ENCODE measurements around the gene CHL1. TPM values are rescaled to one million over a fixed set of nuclear protein-coding genes. Genes with fewer than 3 reads are reported as not detected.

Gene CHL1
- total RNA-seq, 1 experiment from 2014 or later: not detected

DNA sequence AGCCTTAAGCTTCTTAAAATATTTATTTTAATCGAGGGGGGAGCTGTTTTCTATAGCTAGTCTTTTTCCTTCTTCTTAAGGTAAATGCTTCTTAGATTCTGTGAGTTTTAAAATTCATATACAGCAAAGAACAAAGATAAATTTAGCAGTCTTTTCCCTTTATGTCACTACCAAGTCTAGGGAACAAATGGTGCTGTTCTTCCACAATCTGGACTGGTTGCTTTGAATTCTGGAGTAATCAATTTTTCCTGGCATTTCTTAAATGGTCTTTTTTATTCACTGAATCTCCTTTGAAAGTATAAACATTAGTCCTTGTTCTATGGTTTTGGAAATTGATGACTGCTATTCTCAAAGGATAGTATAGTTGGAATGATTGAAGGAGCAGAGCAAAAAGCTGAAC, 82.8 kb downstream of the CHL1 start:
- DNase-seq (ENCODE audit: low read depth): no peak

DNA sequence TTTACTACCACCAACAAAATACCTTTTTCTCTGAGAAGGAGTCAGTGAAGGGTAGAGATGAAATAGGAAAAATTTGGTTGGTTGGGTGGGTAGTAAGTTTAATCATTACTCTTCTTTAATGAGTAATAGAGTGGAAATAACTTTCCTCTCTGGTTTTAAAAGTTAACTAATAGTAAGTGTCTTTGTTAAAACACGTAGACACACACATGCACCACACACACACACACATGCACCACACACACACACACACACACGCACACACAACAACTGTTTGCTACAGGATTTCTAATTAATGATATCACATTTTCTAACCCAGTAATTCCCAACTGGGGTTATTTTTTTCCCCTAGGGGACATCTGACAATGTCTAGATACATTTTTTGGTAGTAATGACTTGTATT, 84.1 kb downstream of the CHL1 start:
- DNase-seq (ENCODE audit: low read depth): no peak

DNA sequence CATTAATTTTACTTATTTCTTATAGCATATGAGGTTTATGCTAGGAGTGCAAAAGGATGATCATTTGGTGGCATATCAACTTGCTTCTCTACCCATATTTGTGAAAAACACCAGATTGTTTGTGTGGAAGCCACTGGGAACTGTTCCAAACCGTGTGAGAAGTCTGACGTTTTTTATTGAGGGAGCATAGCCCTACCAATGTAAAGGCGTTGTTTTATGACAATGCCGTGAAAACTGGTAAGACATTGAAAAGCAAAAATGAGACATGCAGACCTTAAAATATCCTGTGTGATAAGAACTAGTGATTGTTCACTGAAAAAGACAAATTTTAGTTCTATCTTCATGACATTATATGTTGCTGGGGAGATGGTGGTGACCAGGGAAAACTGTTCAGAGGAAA, 87.8 kb downstream of the CHL1 start:
- DNase-seq (ENCODE audit: low read depth): no peak

DNA sequence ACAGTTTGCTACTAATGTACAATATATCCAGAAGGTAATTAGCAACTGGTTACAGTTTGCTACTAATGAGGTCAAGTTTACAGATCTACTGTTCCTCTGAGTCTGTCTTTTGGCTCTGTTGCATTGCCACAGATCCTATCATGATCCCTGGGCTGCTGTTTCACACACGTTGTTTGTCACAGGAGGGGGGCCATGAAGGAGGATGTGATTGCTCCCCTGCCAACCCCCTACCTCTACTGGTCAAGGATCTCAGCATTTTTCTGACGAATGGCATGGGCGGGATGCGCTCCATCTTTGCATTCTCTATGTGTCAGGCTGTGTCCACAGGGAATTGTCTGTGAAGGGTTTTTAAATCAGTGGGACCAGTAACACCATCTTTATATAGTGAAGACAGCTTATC, 91.9 kb downstream of the CHL1 start:
- no peak for DNase-seq (ENCODE audit: low read depth)

DNA sequence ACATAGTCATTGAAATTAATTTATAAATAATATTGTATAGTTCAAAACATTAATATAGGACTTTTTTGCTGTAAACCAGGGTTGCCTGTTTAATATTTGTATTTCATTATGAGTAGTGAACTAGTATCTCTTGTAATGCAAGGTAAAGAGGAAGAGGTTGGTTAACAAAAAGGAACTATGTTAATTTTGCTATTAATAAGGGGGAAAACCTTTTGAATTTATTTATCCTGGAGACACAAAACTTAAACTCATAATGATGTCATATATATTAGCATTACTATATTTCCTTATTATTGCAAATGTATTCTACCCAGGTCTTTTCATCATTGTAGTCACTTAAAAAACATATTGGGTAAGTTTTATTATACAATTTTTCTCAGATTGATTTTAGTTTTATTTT, 94.5 kb downstream of the CHL1 start:
- DNase-seq (ENCODE audit: low read depth): no peak

DNA sequence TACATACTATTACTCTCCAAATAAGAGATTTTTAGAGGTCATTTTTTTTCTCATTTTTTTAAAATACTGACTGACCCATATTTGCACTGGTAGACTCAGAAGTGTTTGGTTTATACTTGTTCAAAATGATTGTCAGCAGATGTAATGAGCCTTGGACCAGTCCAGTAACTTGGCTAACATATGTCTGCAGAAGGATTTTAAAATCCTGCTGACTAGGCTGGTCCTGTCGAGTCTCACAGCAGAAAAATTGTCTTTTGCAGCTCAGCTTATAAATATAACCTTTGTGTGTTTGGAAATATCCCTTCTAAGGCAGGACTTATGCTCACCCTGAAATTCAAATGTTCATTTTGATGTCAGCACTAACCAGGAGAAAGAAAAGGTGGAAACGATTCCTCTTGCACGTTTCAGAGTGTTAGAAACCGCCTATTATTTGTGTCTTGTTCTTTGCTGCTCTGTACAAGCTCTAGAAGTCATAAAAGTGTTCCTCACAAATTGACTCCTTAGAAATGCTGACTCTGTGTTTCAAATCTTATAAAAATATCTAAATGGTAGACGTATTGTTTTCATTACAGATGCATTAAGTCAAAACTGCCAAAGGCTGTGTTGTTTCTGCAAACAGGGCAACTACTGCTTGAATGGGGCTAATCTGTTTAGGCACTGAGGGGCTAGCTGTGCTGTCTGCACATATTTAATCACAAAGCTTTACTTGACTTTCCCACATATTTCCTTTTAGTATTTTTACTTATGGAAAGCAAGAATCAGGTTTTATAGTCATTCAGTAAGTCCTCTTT, 95.3 kb downstream of the CHL1 start:
- DNase-seq (ENCODE audit: low read depth): no peak

DNA sequence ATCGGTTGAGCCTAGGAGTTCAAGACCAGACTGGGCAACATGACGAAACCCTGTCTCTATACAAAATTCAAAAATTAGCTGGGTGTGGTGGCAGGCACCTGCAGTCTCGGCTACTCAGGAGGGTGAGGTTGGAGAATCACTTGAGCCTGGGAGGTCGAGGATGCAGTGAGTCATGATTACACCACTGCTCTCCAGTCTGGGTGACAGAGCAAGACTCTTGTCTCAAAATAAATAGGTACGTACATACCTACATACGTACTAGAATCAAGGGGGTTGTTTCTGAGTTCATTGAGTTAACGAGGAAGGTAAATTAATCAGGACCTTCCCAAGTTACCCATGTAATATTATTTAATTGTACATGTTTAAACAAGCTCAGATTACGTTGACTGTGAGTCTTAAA, 97.5 kb downstream of the CHL1 start:
- no peak for DNase-seq (ENCODE audit: low read depth)

DNA sequence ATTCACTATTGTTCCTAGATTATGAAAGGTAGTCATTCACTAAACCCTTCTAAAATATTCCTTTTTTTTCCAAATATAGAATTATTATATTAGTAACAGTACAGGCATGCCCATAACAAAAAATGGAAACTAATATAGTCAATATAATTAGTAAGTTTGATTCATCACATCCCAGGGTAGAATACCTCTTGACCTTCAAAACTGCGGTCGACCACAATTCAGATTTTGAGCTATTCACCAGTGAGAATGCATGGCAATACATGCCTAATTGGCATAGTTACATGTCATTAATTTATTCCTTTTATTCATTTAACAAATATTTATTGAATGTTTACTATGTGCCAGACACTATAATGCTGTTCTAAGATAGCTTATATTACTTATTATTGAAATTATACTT, 98.0 kb downstream of the CHL1 start:
- DNase-seq (ENCODE audit: low read depth): no peak

DNA sequence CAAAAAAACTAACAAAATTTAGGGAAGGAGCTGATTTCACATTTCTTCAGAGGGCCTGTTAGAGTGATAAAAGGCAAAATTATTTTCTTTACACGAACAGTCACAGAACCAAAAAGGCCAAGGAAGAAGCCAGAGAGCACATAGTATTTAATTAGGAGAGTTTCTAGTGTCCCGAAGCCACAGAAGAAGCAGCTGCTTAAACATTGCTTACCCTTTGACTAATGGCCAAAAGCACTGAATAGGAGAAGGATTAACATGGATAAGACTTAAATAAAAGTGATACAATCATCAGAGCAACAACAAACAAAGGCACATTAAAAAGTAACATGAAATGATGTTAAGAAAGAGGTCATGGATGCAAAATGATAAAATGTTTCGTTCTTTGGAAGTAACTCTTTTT, 98.6 kb downstream of the CHL1 start:
- DNase-seq (ENCODE audit: low read depth): no peak

DNA sequence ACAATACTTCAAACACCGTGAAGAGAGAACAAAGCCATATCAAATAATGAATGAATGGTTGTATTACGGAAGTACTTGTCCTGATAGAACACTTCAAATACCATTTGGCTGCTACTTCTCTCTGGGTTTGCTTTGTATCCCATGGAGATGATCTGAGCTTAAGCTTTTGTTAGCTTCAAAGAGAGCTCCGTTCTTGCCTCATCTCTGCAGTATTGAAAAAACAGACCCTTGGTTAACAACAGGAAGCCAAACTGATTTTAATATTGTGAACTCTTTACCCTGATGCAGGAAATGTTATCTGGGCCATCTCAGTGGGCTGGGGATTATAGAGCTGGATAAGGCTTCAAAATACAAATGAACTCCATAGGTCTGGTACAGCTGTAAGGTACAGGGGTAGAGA, 101.0 kb downstream of the CHL1 start:
- no peak for DNase-seq (ENCODE audit: low read depth)

DNA sequence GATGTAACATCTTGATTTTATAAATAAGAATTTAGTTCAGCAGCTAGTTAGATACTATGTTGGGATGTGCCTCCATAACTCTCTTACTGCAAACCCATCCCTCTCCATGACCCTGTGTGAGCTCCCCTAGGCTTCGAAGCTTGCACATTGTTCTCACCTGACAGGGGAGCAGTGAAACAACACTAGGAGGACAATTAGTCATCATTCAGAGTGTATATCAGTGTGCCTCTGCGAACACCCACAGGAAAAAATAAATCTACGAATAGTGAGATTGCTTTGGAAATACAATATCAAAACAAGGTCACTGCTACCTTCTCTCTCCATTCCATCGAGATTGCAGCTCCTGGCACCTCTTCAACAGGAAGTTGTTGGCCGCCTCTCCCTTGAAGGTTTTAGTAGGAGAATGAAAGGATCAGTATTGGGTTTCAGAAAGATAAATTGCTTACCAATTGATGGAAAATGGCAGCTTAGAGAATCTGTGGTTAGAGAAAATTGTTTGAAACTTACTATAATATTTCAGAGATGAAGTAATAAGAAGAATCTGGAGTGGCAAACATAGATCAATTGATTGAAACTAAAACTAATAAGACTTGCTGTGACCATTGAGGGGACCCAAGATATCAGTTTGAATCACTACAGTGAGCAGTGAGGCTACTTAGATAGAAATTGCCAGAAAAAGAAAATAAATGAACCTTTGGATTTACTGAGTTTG, 103.2 kb downstream of the CHL1 start:
- DNase-seq (ENCODE audit: low read depth): no peak

DNA sequence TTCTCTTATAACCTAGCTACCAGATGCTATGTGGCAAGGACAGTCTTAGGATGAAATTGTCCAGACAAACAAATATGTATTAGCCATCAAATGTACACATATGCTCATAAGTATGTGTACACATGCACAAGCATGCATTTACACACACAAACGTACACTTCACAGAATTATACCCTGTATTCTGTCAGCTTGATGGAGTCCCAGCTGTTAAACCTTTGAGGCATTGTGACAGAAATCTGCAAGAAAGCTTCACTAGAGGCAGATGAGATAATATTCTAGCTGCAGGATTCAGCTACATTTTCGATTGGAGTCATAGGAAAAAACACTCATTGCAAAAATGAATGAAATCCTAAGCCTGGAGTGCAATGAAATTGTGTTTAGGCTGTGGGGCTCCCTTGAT, 110.6 kb downstream of the CHL1 start:
- DNase-seq (ENCODE audit: low read depth): no peak

DNA sequence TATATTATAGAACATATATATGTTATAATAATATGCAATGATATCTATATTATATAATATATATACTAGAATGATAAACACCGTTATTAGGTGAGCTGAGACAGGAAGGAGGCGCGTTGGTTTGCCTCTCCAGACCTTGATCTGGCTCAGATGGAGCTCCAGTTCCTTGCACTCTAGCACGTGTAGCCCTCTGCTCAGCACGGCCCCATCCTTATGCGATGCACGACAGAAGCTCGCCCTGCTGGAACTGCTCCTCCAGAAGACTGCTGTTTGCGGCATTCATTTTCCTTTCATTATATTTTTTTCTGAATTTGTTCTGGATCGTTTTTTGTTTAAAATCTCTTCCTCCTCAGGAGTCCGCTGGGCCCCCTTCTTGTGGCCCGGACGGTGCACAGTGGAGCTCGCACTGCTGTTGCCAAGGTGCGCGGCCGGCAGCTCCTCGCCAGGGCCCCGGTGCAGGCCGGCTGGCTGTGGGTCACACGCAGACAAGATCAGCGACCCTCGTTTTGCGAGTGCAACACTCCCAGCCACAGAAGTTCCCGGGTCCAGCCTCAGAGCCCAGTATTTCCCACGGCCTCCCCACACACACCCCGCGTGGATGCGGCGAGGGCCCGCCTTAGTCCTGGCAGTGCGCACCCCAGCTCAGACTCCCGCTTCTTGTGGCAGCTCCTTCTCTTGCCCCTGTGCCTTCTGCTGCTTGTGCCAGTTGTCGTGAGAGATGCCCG, 112.2 kb downstream of the CHL1 start:
- no peak for DNase-seq (ENCODE audit: low read depth)

DNA sequence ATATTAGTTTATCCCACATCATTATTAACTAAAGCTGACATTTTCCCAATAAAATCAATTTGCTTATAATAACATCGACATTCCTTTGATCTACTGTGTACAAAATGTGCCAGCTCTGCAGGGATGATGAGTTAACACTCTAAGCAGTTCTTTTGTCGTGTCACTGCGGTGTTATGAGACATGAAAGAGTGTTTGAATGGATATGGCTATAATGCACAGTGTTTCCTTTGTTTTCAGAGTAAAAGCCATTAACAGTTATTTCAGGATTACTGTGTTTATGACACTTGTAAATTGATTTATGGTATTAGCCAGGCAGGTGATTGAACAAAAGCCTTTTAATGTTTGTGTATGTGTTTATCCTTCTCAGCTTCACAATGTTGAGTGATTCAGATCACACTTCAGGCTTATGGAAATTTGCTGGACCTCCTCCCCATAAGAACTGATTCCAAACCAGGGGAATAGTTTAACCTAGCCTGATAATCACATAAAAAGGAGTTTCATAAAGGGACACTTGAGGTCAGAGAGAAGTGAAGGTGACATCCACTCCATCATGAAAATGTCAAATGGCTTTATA, 115.7 kb downstream of the CHL1 start:
- DNase-seq (ENCODE audit: low read depth): no peak

DNA sequence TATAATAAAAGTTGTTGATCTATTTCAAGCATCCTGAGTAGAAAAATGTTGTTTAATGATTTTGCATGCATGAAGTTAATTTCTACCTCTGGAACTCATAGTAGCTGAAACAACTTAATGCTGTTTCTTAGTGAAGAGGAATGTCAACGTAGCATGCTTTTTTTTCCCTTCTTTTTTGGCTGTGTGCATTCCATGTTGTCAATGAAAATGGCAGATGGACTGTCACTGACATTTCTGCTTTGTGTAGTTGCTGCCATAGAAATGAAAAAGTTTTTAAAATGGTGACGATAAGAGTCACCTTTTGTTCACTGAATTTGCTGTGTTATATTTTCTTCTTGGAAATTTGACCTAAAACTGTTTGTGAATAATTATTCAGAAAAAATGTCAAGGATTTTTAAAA, 116.3 kb downstream of the CHL1 start:
- no peak for DNase-seq (ENCODE audit: low read depth)

DNA sequence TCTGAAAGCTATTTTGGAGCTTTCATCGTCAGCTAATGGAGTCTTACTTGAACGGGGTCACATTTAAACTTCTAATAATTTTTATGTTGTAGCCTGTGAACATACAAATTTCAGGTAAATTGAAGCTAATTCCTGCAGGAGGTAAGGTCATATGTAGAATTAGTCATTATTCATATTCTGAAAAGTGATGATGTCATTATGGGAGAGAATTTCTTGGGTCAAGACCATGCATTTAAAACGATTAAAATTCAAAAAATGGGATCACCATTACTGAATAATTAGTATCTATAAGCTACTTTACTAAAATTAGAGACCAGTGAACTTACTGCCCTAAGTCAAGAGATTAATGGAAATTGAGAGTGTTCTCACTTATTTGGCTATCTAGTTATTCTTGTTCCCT, 120.4 kb downstream of the CHL1 start:
- DNase-seq (ENCODE audit: low read depth): no peak

DNA sequence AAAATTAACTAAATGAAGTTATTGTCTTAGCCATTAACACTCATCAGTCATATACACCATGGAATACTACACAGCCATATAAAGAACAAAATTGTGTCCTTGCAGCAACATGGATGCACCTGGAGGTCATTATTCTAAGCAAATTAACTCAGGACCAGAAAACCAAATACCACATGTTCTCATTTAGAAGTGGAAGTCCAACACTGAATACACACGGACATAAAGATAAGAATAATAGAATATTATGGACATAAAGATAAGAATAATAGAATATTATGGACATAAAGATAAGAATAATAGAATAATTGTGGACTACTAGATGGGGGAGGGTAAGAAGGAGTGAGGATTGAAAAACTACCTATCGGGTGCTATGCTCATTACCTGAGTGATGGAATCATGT, 122.3 kb downstream of the CHL1 start:
- DNase-seq (ENCODE audit: low read depth): no peak

DNA sequence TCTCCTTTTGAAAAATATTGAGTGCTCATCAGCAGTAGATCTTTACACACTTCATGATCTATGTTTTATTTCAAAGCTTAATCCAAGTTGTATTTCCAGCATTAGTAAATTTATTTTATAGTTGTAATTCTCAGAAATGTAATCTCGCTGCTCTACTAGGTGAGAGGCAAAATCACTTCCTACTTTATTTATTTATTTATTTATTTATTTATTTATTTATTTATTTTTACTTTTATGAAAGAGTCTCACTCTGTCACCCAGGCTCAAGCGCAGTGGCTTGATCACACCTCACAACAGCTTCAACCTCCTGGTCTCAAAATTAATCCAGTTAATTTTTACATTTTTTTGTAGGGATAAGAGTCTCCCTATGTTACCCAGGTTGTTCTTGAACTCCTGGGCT, 127.9 kb downstream of the CHL1 start:
- DNase-seq (ENCODE audit: low read depth): no peak

DNA sequence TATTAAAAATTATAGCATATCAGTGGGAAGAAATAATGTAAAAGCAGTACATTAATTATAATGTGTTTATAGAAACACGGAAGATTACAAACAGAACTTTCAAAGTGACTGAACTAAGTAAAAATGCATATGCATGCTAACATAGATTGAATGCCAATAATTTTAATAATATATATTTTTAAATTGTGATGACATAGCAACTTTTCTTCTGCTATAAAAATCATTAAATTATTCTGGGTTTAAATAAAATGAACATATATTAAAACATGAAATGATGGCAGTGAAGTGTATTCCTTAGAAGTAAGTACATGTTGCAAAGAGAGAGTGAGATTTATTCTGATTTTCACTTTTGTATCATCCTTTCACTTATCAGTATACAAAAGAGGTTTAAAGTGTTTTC, 128.9 kb downstream of the CHL1 start:
- no peak for DNase-seq (ENCODE audit: low read depth)

DNA sequence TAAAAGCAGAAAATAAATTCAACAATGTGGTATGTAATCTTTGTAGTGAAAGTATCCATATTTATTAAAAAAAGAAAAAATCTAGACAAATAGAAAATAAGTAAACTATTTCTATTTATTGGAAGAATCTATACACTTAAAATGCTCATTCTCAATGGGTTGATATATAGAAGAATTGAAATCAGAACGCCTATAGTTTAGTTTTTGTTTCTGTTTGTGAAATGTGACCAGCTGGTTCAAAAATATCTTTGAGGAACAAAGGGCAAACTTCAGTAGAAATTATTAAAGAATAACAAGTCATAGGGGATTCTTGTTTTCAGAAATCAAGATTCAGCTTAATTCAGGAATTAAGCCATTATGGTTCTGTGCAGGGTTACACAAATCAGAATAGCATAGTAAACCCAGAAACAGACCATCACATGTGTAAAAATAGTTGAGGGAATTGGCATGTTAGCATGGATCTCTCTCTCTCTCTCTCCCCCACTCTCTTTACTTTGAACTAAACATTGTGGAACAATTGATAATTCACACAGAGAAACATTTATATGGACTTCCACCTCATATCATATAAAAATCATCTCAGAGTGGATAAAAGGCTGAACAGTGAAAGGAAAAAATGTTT, 134.0 kb downstream of the CHL1 start:
- no peak for DNase-seq (ENCODE audit: low read depth)

DNA sequence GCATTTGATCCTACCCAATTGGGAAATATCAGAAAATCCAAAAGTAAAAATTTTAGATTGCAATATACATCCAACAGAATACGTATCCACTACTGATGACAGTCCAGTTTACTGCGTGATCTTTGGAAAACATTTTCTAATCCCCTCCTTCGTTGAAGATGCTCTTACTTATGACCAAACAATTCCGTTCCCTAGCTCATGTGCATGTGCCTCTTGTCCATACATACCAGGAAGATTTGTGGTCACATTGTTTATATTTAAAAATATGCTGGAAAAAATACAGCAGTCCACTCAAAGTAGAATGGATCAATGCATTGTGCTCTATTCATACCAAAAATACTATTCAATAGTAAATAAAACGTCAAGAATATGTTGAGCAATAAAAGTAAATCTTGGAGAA, 135.3 kb downstream of the CHL1 start:
- no peak for DNase-seq (ENCODE audit: low read depth)

DNA sequence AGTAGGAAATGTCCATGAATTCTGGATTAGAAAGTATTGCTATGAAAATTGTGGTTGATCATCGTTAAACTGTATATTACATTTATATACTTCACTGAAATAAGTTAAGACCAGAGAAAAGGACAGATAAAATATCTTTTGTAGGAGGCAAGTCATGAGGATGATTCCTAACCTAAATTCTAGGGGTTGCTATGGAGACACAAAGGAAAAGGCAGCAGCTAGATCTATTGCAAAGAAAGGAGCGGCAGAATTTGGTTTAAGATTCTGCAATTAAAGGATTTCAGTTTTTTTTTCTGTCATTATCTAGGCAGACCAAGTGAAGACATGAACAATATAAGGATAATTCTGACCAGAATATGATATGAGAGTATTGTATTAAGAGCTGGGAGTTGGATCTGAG, 136.1 kb downstream of the CHL1 start:
- no peak for DNase-seq (ENCODE audit: low read depth)

Measured in LHCN-M2 (cell line).